Ishikawa (cell line): ENCODE measurements around the gene ACOT12.

Experiments
- CEBPB ChIP-seq: IDR thresholded peaks from 2 replicates; pipeline ENCODE4 v1.6.1; 2012
- CREB1 ChIP-seq: IDR thresholded peaks from 2 replicates; pipeline ENCODE4 v1.6.1; 2012; ENCODE audit warnings: low read depth
- EGR1 ChIP-seq: IDR thresholded peaks from 2 replicates; pipeline ENCODE4 v1.6.1; 2012
- EP300 ChIP-seq: IDR thresholded peaks from 2 replicates; pipeline ENCODE4 v1.6.1; 2012; ENCODE audit warnings: borderline replicate concordance
- FOXM1 ChIP-seq: IDR thresholded peaks from 2 replicates; pipeline ENCODE4 v1.6.1; 2012; ENCODE audit warnings: low read depth, borderline replicate concordance
- RAD21 ChIP-seq: IDR thresholded peaks from 2 replicates; pipeline ENCODE4 v1.6.1; 2012; ENCODE audit warnings: low read depth
- TAF1 ChIP-seq: IDR thresholded peaks from 2 replicates; pipeline ENCODE4 v1.6.1; 2012; ENCODE audit warnings: low read depth, mild to moderate bottlenecking
- TCF12 ChIP-seq: IDR thresholded peaks from 2 replicates; pipeline ENCODE4 v1.6.1; 2012; ENCODE audit warnings: low read depth
- TEAD4 ChIP-seq: IDR thresholded peaks from 2 replicates; pipeline ENCODE4 v1.6.1; 2012
- YY1 ChIP-seq: IDR thresholded peaks from 2 replicates; pipeline ENCODE4 v1.6.1; 2012; ENCODE audit warnings: low read depth
- ZBTB7A ChIP-seq: IDR thresholded peaks from 2 replicates; pipeline ENCODE4 v1.6.1; 2012; ENCODE audit warnings: low read depth
- TF ChIP-seq, protein P1 (sequence below): IDR thresholded peaks from 2 replicates; pipeline ENCODE4 v1.6.1; 2012
- TF ChIP-seq, protein P2 (sequence below): IDR thresholded peaks from 2 replicates; pipeline ENCODE4 v1.6.1; 2012; ENCODE audit warnings: low read depth, mild to moderate bottlenecking
- TF ChIP-seq, protein P3 (sequence below): IDR thresholded peaks from 2 replicates; pipeline ENCODE4 v1.6.1; 2012

DNA sequence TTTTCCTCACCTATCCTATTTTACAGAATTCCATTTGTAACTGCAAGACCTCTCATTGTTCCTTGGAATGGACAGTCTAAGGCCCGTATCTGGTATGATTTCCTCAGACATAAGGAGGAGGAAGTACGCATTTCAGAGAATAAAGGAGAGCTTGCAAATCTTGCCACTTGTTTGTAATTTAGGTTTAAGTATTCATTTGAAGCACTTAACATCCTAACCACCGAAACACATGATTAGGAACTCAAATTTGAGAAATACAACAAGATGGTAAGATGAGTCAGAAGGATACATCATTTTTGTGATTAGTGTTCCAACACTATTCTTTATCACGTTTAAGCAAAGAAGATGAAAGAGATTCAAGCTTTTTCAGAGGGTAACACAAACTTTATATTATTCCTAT is 96.4 kb downstream of the ACOT12 start:
- TF ChIP-seq YY1 (no peak), EP300 (no peak), CEBPB (no peak), TAF1 (no peak), RAD21 (no peak), EGR1 (no peak), TEAD4 (no peak), TCF12 (no peak), CREB1 (no peak), ZBTB7A (no peak), FOXM1 (no peak)
- TF ChIP-seq, protein P1, sequence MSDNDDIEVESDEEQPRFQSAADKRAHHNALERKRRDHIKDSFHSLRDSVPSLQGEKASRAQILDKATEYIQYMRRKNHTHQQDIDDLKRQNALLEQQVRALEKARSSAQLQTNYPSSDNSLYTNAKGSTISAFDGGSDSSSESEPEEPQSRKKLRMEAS: no peak
- TF ChIP-seq, protein P2, sequence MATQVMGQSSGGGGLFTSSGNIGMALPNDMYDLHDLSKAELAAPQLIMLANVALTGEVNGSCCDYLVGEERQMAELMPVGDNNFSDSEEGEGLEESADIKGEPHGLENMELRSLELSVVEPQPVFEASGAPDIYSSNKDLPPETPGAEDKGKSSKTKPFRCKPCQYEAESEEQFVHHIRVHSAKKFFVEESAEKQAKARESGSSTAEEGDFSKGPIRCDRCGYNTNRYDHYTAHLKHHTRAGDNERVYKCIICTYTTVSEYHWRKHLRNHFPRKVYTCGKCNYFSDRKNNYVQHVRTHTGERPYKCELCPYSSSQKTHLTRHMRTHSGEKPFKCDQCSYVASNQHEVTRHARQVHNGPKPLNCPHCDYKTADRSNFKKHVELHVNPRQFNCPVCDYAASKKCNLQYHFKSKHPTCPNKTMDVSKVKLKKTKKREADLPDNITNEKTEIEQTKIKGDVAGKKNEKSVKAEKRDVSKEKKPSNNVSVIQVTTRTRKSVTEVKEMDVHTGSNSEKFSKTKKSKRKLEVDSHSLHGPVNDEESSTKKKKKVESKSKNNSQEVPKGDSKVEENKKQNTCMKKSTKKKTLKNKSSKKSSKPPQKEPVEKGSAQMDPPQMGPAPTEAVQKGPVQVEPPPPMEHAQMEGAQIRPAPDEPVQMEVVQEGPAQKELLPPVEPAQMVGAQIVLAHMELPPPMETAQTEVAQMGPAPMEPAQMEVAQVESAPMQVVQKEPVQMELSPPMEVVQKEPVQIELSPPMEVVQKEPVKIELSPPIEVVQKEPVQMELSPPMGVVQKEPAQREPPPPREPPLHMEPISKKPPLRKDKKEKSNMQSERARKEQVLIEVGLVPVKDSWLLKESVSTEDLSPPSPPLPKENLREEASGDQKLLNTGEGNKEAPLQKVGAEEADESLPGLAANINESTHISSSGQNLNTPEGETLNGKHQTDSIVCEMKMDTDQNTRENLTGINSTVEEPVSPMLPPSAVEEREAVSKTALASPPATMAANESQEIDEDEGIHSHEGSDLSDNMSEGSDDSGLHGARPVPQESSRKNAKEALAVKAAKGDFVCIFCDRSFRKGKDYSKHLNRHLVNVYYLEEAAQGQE: no peak
- TF ChIP-seq, protein P3, sequence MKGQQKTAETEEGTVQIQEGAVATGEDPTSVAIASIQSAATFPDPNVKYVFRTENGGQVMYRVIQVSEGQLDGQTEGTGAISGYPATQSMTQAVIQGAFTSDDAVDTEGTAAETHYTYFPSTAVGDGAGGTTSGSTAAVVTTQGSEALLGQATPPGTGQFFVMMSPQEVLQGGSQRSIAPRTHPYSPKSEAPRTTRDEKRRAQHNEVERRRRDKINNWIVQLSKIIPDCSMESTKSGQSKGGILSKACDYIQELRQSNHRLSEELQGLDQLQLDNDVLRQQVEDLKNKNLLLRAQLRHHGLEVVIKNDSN: no peak
